ENCODE data around the gene ADORA3.

DNA sequence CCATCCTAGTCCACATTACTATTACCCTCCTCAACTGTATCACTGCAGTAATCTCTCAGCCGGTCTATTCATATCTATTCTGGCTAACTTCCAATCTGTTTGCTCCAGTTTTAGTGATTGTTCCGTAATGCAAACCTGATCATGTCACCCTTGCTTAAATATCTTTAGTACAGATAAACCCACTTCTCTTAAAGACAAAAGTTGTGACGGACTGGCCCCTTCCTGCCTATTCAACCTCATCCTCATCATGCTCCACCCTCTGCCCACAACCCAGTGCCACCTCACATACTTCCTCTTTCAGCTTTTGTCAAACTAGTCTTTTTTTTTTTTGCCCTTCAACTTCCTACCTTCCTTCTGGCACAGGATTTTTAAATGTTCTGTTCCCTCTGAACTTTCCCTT is 32.4 kb downstream of the ADORA3 start:
- TF ChIP-seq, protein P1, sequence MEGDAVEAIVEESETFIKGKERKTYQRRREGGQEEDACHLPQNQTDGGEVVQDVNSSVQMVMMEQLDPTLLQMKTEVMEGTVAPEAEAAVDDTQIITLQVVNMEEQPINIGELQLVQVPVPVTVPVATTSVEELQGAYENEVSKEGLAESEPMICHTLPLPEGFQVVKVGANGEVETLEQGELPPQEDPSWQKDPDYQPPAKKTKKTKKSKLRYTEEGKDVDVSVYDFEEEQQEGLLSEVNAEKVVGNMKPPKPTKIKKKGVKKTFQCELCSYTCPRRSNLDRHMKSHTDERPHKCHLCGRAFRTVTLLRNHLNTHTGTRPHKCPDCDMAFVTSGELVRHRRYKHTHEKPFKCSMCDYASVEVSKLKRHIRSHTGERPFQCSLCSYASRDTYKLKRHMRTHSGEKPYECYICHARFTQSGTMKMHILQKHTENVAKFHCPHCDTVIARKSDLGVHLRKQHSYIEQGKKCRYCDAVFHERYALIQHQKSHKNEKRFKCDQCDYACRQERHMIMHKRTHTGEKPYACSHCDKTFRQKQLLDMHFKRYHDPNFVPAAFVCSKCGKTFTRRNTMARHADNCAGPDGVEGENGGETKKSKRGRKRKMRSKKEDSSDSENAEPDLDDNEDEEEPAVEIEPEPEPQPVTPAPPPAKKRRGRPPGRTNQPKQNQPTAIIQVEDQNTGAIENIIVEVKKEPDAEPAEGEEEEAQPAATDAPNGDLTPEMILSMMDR (IDR thresholded peaks at IDR 0.05; ENCODE audit: insufficient read depth, low read depth, low read length) = no peak
- TF ChIP-seq EZH2 (IDR thresholded peaks at IDR 0.05; ENCODE audit: insufficient read depth, low read length) = no peak

Data from astrocyte (in vitro differentiated cells and primary cell).